ENCODE measurements around the gene PACSIN1.

PACSIN1 gene

DNA sequence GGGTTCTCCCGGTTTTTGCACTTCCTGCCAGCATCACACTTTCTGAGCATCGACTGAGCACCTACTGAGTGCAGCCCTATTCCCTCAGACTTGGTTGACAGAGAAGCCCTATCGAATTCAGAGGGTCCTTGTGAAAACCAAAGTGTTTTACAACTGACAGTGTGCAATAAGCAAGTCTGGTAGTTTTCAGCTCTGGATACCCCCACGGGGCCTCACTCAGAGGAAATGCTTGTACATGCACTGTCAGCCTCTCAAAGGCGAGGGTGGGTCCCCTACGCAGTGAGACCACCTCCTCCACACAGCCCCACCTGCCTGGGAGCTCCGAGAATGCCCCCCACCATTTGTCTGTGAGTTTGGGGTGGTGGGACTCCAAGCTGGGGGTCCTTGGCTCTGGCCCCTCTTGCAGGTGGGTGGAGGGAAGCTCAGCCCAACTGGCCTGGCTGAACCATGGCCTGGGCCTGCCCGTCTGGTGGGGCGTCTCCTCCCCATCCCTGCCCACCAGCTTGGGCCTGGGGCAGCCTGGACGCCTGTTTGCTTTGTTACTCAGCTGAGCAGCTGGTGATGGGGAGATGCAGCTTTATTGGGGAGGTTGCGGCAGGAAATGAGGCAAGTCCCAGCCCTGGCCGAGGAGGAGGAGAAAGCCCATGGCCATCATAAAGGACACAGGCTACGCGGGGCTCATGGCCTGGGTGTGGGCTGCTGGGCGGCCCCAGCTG, 88.6 kb downstream of the PACSIN1 start:
- no peak for DNase-seq (ENCODE audit: extremely low read depth, low read depth)
- TF ChIP-seq CTCF (IDR thresholded peaks at IDR 0.05; ENCODE audit: low read depth, low read length), result no peak

- DNase-seq (ENCODE audit: extremely low read depth, low read depth), result no peak
- no peak for TF ChIP-seq CTCF (IDR thresholded peaks at IDR 0.05; ENCODE audit: low read depth, low read length)
These were observed 89.1 kb downstream of the PACSIN1 start for GRCh38 chr6:34555007-34555322.

DNA sequence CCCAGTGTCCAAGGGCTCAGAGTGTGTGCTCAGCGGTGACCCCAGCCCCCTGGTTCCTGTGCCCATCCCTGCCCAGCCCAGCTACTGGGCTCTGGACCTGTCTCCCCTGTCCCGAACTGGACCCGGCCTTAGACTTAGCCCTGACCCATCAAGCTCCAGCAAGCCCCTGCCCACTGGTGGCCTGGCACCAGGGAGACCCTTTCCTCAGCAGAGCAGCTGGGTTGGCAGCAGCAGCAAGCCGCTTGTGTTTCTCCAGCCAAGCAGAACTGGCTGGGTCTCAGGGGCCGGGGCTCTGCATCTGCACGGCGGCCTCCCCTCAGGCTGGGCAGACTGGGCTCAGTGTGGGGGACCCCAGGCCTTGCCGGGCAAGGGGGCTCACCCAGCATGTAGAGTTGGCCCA, 89.5 kb downstream of the PACSIN1 start:
- no peak for TF ChIP-seq CTCF (IDR thresholded peaks at IDR 0.05; ENCODE audit: low read depth, low read length)
- no peak for DNase-seq (ENCODE audit: extremely low read depth, low read depth)

DNA sequence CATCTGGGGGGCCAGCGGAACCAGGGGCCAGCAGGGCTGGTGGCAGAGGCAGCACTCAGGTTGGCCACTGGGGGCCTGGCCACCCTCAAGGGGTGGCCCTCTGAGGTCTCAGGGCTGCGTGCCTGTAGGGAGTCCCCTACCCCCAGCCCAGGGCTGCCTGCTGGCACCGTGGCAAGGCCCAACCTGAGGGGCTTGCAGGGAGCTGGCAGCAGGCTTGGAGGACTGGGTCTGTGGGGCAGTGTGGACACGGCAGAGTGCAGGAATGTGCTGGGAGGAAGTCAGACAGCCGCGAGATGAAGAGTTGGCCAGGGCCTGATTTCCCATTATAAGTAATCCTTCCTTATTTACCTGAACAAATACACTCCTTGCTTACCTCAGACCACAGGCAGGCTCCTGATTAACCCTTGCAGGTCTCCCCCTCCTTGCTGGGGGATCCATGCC, 90.2 kb downstream of the PACSIN1 start, which contains the start of gene SPDEF:
Gene SPDEF, minus strand, starts transcription at position 299 of the 441 bp plus-strand sequence. CDS start 11,874 bp downstream, outside the sequence.
- TF ChIP-seq CTCF (IDR thresholded peaks at IDR 0.05; ENCODE audit: low read depth, low read length), result no peak
- no peak for DNase-seq (ENCODE audit: extremely low read depth, low read depth)

GRCh38 chr6:34556493-34556892, 90.6 kb downstream of the PACSIN1 start:
- no peak for TF ChIP-seq CTCF (IDR thresholded peaks at IDR 0.05; ENCODE audit: low read depth, low read length)
- no peak for DNase-seq (ENCODE audit: extremely low read depth, low read depth)

- no peak for TF ChIP-seq CTCF (IDR thresholded peaks at IDR 0.05; ENCODE audit: low read depth, low read length)
- no peak for DNase-seq (ENCODE audit: extremely low read depth, low read depth)
These were observed 91.4 kb downstream of the PACSIN1 start for GRCh38 chr6:34557228-34557627.

DNA sequence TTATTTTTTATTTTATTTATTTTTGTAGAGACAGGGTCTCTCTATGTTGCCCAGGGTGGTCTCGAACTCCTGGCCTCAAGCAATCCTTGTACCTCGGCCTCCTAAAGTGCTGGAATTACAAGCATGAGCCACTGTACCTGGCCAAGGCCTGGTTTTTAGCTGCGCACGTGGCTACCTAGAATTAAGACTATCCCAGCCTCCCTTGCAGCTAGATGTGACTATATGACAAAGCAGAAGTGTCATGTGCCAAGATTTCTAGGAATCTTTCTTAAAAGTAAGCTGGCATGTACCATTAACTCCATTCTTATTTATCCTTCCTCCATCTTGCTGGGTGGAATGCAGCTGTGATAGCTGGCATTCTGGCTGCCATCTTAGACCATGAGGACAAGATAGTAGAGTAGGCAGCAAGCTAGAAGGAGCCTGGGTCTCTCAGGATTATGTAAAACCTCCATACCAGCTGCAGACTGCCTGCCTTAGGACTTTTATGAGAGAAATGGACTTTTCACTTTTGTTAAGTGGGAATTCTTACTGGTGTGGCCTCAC, 92.4 kb downstream of the PACSIN1 start:
- no peak for TF ChIP-seq CTCF (IDR thresholded peaks at IDR 0.05; ENCODE audit: low read depth, low read length)
- no peak for DNase-seq (ENCODE audit: extremely low read depth, low read depth)

Measured in AG09319 (cell line).